GM21423 (cell line): ENCODE data around the gene TM7SF3.
"Not testable (repeated sequence)": the region's sequence is repeated elsewhere in the genome, so short reads cannot be mapped to it uniquely, and the experiment has no call there.

Source experiments
- ATAC-seq: cut with Tn5 transposase; IDR thresholded peaks from one replicate; pipeline ENCODE4 v1.9.1; 2021; ENCODE audit warnings: mild to moderate bottlenecking, moderate library complexity; ENCODE audit not compliant: unreplicated experiment

TM7SF3 gene

GRCh38 chr12:27014085-27014858 lies at the start of gene TM7SF3:
Gene TM7SF3 (minus strand): TSS chr12:27014384. CDS start chr12:27014168, 216 bp downstream.
- peak; percentile 77 for ATAC-seq

- ATAC-seq, result no peak
These were observed 49.2 kb upstream of the TM7SF3 start for GRCh38 chr12:27063250-27063851.

- ATAC-seq, result no peak
These were observed 47.1 kb upstream of the TM7SF3 start for GRCh38 chr12:27061317-27061716.

GRCh38 chr12:27060740-27061139 lies 46.6 kb upstream of the TM7SF3 start:
- ATAC-seq, result no peak

GRCh38 chr12:27057543-27057942 lies 43.4 kb upstream of the TM7SF3 start:
- ATAC-seq, result no peak

- no peak for ATAC-seq
These were observed 41.8 kb upstream of the TM7SF3 start for GRCh38 chr12:27055966-27056365.

GRCh38 chr12:27052742-27053141 lies 38.6 kb upstream of the TM7SF3 start:
- ATAC-seq, result no peak

- ATAC-seq, result no peak
These were observed 38.0 kb upstream of the TM7SF3 start for GRCh38 chr12:27052176-27052575.

GRCh38 chr12:27048822-27049752 lies 34.9 kb upstream of the TM7SF3 start:
- no peak for ATAC-seq

GRCh38 chr12:27042018-27042417 lies 27.8 kb upstream of the TM7SF3 start:
- ATAC-seq, result not testable (repeated sequence)

GRCh38 chr12:27040637-27041036 lies 26.5 kb upstream of the TM7SF3 start:
- not testable (repeated sequence) for ATAC-seq

GRCh38 chr12:27034607-27035293 lies 20.6 kb upstream of the TM7SF3 start:
- no peak for ATAC-seq

- ATAC-seq, result no peak
These were observed 18.5 kb upstream of the TM7SF3 start for GRCh38 chr12:27032679-27033078.

GRCh38 chr12:27031531-27031930 lies 17.3 kb upstream of the TM7SF3 start:
- no peak for ATAC-seq

- no peak for ATAC-seq
These were observed 12.1 kb upstream of the TM7SF3 start for GRCh38 chr12:27026257-27026656.

- ATAC-seq, result no peak
These were observed 10.9 kb upstream of the TM7SF3 start for GRCh38 chr12:27025116-27025515.

GRCh38 chr12:27024291-27024690 lies 10.1 kb upstream of the TM7SF3 start:
- ATAC-seq, result no peak

- no peak for ATAC-seq
These were observed 6.6 kb upstream of the TM7SF3 start for GRCh38 chr12:27020761-27021160.

GRCh38 chr12:27018037-27018436 lies 3.9 kb upstream of the TM7SF3 start:
- no peak for ATAC-seq

- ATAC-seq, result not testable (repeated sequence)
These were observed 3.1 kb upstream of the TM7SF3 start for GRCh38 chr12:27017163-27017823.
